ENCODE data around the gene PPP2R2B.

DNA sequence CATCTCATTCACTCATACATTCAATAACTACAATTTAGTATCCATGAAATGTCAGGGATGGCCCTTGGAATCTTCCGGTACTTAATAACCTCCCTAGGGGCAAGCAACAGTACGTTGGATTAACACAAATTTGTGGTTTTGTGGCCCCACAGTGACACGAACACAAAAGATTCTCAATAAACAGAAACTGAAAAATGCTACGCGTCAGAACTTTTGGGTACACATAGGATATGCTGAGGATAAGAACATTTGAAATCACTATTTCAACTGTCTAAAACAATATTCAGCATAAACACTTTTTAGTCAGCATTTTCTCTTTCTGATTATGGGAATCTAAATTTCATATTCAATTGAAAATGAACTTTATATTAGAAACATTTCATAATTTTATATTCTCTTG lies 255.5 kb downstream of the PPP2R2B start:
- no peak for TF ChIP-seq EZH2 (IDR thresholded peaks at IDR 0.05; ENCODE audit: low read length, unreplicated experiment)
- TF ChIP-seq, protein P1, sequence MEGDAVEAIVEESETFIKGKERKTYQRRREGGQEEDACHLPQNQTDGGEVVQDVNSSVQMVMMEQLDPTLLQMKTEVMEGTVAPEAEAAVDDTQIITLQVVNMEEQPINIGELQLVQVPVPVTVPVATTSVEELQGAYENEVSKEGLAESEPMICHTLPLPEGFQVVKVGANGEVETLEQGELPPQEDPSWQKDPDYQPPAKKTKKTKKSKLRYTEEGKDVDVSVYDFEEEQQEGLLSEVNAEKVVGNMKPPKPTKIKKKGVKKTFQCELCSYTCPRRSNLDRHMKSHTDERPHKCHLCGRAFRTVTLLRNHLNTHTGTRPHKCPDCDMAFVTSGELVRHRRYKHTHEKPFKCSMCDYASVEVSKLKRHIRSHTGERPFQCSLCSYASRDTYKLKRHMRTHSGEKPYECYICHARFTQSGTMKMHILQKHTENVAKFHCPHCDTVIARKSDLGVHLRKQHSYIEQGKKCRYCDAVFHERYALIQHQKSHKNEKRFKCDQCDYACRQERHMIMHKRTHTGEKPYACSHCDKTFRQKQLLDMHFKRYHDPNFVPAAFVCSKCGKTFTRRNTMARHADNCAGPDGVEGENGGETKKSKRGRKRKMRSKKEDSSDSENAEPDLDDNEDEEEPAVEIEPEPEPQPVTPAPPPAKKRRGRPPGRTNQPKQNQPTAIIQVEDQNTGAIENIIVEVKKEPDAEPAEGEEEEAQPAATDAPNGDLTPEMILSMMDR (conservative IDR thresholded peaks at IDR 0.05; ENCODE audit: low read depth, low read length) = no peak
- TF ChIP-seq EZH2phosphoT487 (IDR thresholded peaks at IDR 0.05; ENCODE audit: borderline replicate concordance, low read length) = no peak

All from PC-3 (cell line).